IMR-90 (cell line): ENCODE results near the gene THAP12. TPM values are rescaled to one million over a fixed set of nuclear protein-coding genes. Genes with fewer than 3 reads are reported as not detected.

Experiments used
- ATAC-seq: fragments of 200-7000 bp; cut with Tn5 transposase; 2 replicates; pipeline ENCODE4 v1.9.1; 2020; ENCODE audit warnings: low read depth, mild to moderate bottlenecking, moderate library complexity
- BruUV-seq: library from RNA; stranded (reverse); fragments of 400-500 nt; replicated peaks from 2 replicates; lab custom pipeline; 2021; lab: Mats Ljungman, UMichigan
- CTCF ChIA-PET: fragments of 300-600 bp; formaldehyde crosslinking; extraction: SDS; loops from one replicate; lab custom pipeline; 2021; ENCODE audit warnings: antibody characterized with exemption; lab: Yijun Ruan, JAX
- POLR2A ChIA-PET: fragments of 300-600 bp; sonication (Branson Sonifier 250); formaldehyde crosslinking; loops from one replicate; lab custom pipeline; 2022; ENCODE audit warnings: antibody characterized with exemption; ENCODE audit not compliant: unreplicated experiment; lab: Charles Lee
- DNase-seq: peaks from one replicate; pipeline ENCODE4 v3.0.0; 2013
- H2AFZ ChIP-seq: replicated peaks from 2 replicates; pipeline ENCODE3; 2013; ENCODE audit warnings: low read length, mild to moderate bottlenecking; ENCODE audit not compliant: poor library complexity
- H2AK5ac ChIP-seq: 2 replicates; pipeline ENCODE4 v1.6.1; 2013; ENCODE audit warnings: low read depth, low read length, inconsistent platforms
- H2AK9ac ChIP-seq: replicated peaks from 2 replicates; pipeline ENCODE3; 2013; ENCODE audit warnings: mild to moderate bottlenecking, low read depth, low read length, moderate library complexity; ENCODE audit not compliant: poor library complexity
- H2BK120ac ChIP-seq: 2 replicates; pipeline ENCODE4 v1.6.1; 2013; ENCODE audit warnings: low read depth, low read length, inconsistent platforms
- H2BK15ac ChIP-seq: 3 replicates; pipeline ENCODE4 v1.6.1; 2013; ENCODE audit warnings: low read depth, low read length, inconsistent platforms
- H2BK20ac ChIP-seq: 2 replicates; pipeline ENCODE4 v1.6.1; 2013; ENCODE audit warnings: low read depth, mild to moderate bottlenecking, inconsistent platforms, low read length, moderate library complexity
- H2BK5ac ChIP-seq: 2 replicates; pipeline ENCODE4 v1.6.1; 2013; ENCODE audit warnings: mild to moderate bottlenecking, low read depth, low read length, inconsistent platforms; ENCODE audit not compliant: poor library complexity, severe bottlenecking
- H3K14ac ChIP-seq: replicated peaks from 2 replicates; pipeline ENCODE4 v1.6.1; 2013; ENCODE audit warnings: low read depth, low read length, inconsistent platforms
- H3K18ac ChIP-seq: 2 replicates; pipeline ENCODE4 v1.6.1; 2013; ENCODE audit warnings: low read depth, low read length, control low read depth
- H3K23ac ChIP-seq: 2 replicates; pipeline ENCODE4 v1.6.1; 2013; ENCODE audit warnings: low read depth, low read length, inconsistent platforms
- H3K27ac ChIP-seq: 2 replicates; pipeline ENCODE4 v1.5.1; 2013; ENCODE audit warnings: mild to moderate bottlenecking, control low read depth, low read length; ENCODE audit not compliant: insufficient read depth
- H3K27me3 ChIP-seq: 2 replicates; pipeline ENCODE4 v1.6.1; 2013; ENCODE audit warnings: low read length; ENCODE audit not compliant: control insufficient read depth, insufficient read depth
- H3K36me3 ChIP-seq: 2 replicates; pipeline ENCODE4 v1.6.1; 2013; ENCODE audit warnings: low read length, mixed read lengths; ENCODE audit not compliant: control insufficient read depth, insufficient read depth
- H3K4ac ChIP-seq: 2 replicates; pipeline ENCODE4 v1.6.1; 2013; ENCODE audit warnings: low read depth, low read length, inconsistent platforms
- H3K4me1 ChIP-seq: 2 replicates; pipeline ENCODE4 v1.6.1; 2013; ENCODE audit warnings: low read length, mixed read lengths; ENCODE audit not compliant: control insufficient read depth, insufficient read depth
- H3K4me2 ChIP-seq: 2 replicates; pipeline ENCODE4 v1.6.1; 2013; ENCODE audit warnings: low read depth, mild to moderate bottlenecking, control low read depth, low read length, moderate library complexity
- H3K4me3 ChIP-seq: 2 replicates; pipeline ENCODE4 v1.5.1; 2013; ENCODE audit warnings: low read depth, mild to moderate bottlenecking, control low read depth, low read length, moderate library complexity; ENCODE audit not compliant: insufficient read depth
- H3K56ac ChIP-seq: 2 replicates; pipeline ENCODE4 v1.6.1; 2013; ENCODE audit warnings: low read length, inconsistent platforms; ENCODE audit not compliant: insufficient read depth; ENCODE audit errors: extremely low read depth
- H3K79me1 ChIP-seq, 2 experiments: 2 replicates each; pipeline ENCODE4 v1.6.1; 2013; ENCODE audit warnings: low read length in 2 of 2, inconsistent platforms in 1 of 2, low read depth in 1 of 2
- H3K9ac ChIP-seq: 2 replicates; pipeline ENCODE4 v1.6.1; 2013; ENCODE audit warnings: low read depth, low read length, control low read depth
- H3K9me1 ChIP-seq: 2 replicates; pipeline ENCODE4 v1.6.1; 2013; ENCODE audit warnings: low read length, inconsistent platforms; ENCODE audit not compliant: insufficient read depth
- H3K9me3 ChIP-seq: 2 replicates; pipeline ENCODE4 v1.6.1; 2013; ENCODE audit warnings: low read length; ENCODE audit not compliant: control insufficient read depth, insufficient read depth
- H4K20me1 ChIP-seq: 2 replicates; pipeline ENCODE4 v1.6.1; 2013; ENCODE audit warnings: low read length, inconsistent platforms; ENCODE audit not compliant: insufficient read depth
- H4K5ac ChIP-seq: 2 replicates; pipeline ENCODE4 v1.6.1; 2013; ENCODE audit warnings: mild to moderate bottlenecking, low read depth, low read length, control low read depth
- H4K8ac ChIP-seq, 2 experiments: 2 replicates each; pipeline ENCODE4 v1.6.1; 2013; ENCODE audit warnings: low read depth in 2 of 2, low read length in 2 of 2, control low read depth in 1 of 2, inconsistent platforms in 1 of 2
- H4K91ac ChIP-seq: 2 replicates; pipeline ENCODE4 v1.6.1; 2013; ENCODE audit warnings: low read depth, low read length, inconsistent platforms; ENCODE audit not compliant: insufficient read depth
- BHLHE40 ChIP-seq: fragments of 150-350 bp; IDR thresholded peaks from 2 replicates; pipeline ENCODE4 v1.6.1; 2016; ENCODE audit warnings: mild to moderate bottlenecking, low read depth, low read length
- CEBPB ChIP-seq: IDR thresholded peaks from 2 replicates; pipeline ENCODE4 v1.6.1; 2012; ENCODE audit warnings: low read depth, low read length, improper control_type of control experiment
- CHD1 ChIP-seq: IDR thresholded peaks from 2 replicates; pipeline ENCODE4 v1.6.1; 2012; ENCODE audit warnings: low read depth, low read length, improper control_type of control experiment
- ELK1 ChIP-seq: fragments of 150-350 bp; IDR thresholded peaks from 2 replicates; pipeline ENCODE4 v1.6.1; 2016; ENCODE audit warnings: low read depth, mild to moderate bottlenecking, low read length, moderate library complexity, borderline replicate concordance
- FOS ChIP-seq: fragments of 150-350 bp; IDR thresholded peaks from 2 replicates; pipeline ENCODE4 v1.6.1; 2016; ENCODE audit warnings: low read depth, low read length
- MAFK ChIP-seq: IDR thresholded peaks from 2 replicates; pipeline ENCODE4 v1.6.1; 2012; ENCODE audit warnings: low read depth, low read length, improper control_type of control experiment
- MAZ ChIP-seq: IDR thresholded peaks from 2 replicates; pipeline ENCODE4 v1.6.1; 2012; ENCODE audit warnings: low read depth, mild to moderate bottlenecking, low read length, improper control_type of control experiment, moderate library complexity, borderline replicate concordance
- MXI1 ChIP-seq: IDR thresholded peaks from 2 replicates; pipeline ENCODE4 v1.6.1; 2012; ENCODE audit warnings: low read depth, mild to moderate bottlenecking, low read length, moderate library complexity, borderline replicate concordance
- NFE2L2 ChIP-seq: fragments of 150-350 bp; IDR thresholded peaks from 2 replicates; pipeline ENCODE4 v1.6.1; 2016; ENCODE audit warnings: low read depth, mild to moderate bottlenecking, low read length
- POLR2A ChIP-seq: IDR thresholded peaks from 2 replicates; pipeline ENCODE4 v1.6.1; 2012; ENCODE audit warnings: mild to moderate bottlenecking, low read depth, low read length
- RAD21 ChIP-seq: IDR thresholded peaks from 2 replicates; pipeline ENCODE4 v1.6.1; 2012; ENCODE audit warnings: low read length, improper control_type of control experiment
- RCOR1 ChIP-seq: IDR thresholded peaks from 2 replicates; pipeline ENCODE4 v1.6.1; 2012; ENCODE audit warnings: mild to moderate bottlenecking, low read length, improper control_type of control experiment; ENCODE audit not compliant: insufficient replicate concordance
- RFX5 ChIP-seq: IDR thresholded peaks from 2 replicates; pipeline ENCODE4 v1.8.0; 2012; ENCODE audit warnings: low read depth, mild to moderate bottlenecking, low read length, moderate library complexity
- SMC3 ChIP-seq: fragments of 150-350 bp; IDR thresholded peaks from 2 replicates; pipeline ENCODE4 v1.6.1; 2016; ENCODE audit warnings: low read depth, mild to moderate bottlenecking, antibody characterized with exemption, low read length, moderate library complexity
- USF2 ChIP-seq: fragments of 150-350 bp; IDR thresholded peaks from 2 replicates; pipeline ENCODE4 v1.6.1; 2017; ENCODE audit warnings: mild to moderate bottlenecking, antibody characterized with exemption, low read length, low read depth
- WGBS, 2 experiments: methylation state at CpG; one replicate each; pipeline versions ENCODE4 v1.1.5 to v1.1.7; 2013; ENCODE audit warnings: missing lambda C conversion rate in 2 of 2; ENCODE audit not compliant: insufficient read length in 1 of 2; ENCODE audit errors: extremely low coverage in 2 of 2; 5-methylcytosine and 5-hydroxymethylcytosine counted together
- dilution Hi-C: fragments of 300-500 bp; cut with HindIII; formaldehyde crosslinking; loops from one replicate; pipeline ENCODE4 v1.14.3; 2018; ENCODE audit warnings: low sequenced_read_pairs; ENCODE audit not compliant: unreplicated experiment
- in situ Hi-C: fragments of 300-500 bp; cut with MboI; formaldehyde crosslinking; loops from 3 replicates; pipeline ENCODE4 v1.14.3; 2019; ENCODE audit warnings: low sequenced_read_pairs, inconsistent platforms, mixed read lengths
- intact Hi-C: fragments of 100-400 bp; cut with micrococcal nuclease; formaldehyde crosslinking; loops from 2 replicates; pipeline ENCODE4 v1.10.0; 2022
- polyA plus RNA-seq, 3 experiments: library from polyadenylated mRNA; depleted of rRNA; stranded (reverse); fragments of >200 nt; gene quantifications; 2 replicates each; pipeline ENCODE4 v1.2.3, GENCODE V29; 2012; ENCODE audit warnings: low replicate concordance in 1 of 3
- total RNA-seq: library from RNA; depleted of rRNA; stranded (reverse); fragments of >200 nt; gene quantifications from 2 replicates; pipeline ENCODE4 v1.2.3, GENCODE V29; 2012
- TF ChIP-seq, protein P1 (sequence below): conservative IDR thresholded peaks from 2 replicates; pipeline ENCODE4 v1.5.1; 2012; ENCODE audit warnings: mild to moderate bottlenecking, low read depth, low read length, improper control_type of control experiment

Gene THAP12
- total and polyA plus RNA-seq, 2 of the 4 experiments (the other 2 are of a cell fraction): 25.1 to 27.3 TPM

GRCh38 chr11:76330651-76331050, 50.3 kb downstream of the THAP12 start:
- Histone ChIP-seq H3K27me3 (peaks cover 9% of the 10 kb centered on the region), H3K23ac (no peak overlapping the region), H3K9me1 (no peaks in the 10 kb centered on the region), H4K8ac (no peak overlapping the region), H3K9me3 (peaks cover 9% of the 10 kb centered on the region), H3K18ac (no peak overlapping the region), H2BK15ac (no peak overlapping the region), H3K4me1 (peaks cover 4% of the 10 kb centered on the region), H3K36me3 (no peaks in the 10 kb centered on the region), H3K79me1 (no peaks in the 10 kb centered on the region), H2AK5ac (no peak overlapping the region), H4K91ac (no peak overlapping the region), H3K4me2 (no peak overlapping the region), H3K4me3 (no peak overlapping the region), H3K9ac (no peak overlapping the region), H3K14ac (no peak overlapping the region), H4K20me1 (peaks cover 4% of the 10 kb centered on the region; the same call in 1 of the 2 replicates), H2BK20ac (no peak overlapping the region), H3K56ac (no peak overlapping the region), H3K27ac (no peak overlapping the region), H2AFZ (no peak overlapping the region), H2BK5ac (no peak overlapping the region), H4K5ac (no peak overlapping the region), H2BK120ac (no peak overlapping the region), H3K4ac (no peak overlapping the region), H2AK9ac (no peak overlapping the region)
- intact Hi-C loops: no loop called here
- DNase-seq (no peak), ATAC-seq (no peak)
- POLR2A ChIA-PET: no interaction called here
- TF ChIP-seq RAD21 (no peak), BHLHE40 (no peak), USF2 (no peak), NFE2L2 (no peak), RCOR1 (no peak), MXI1 (no peak), MAFK (no peak), RFX5 (no peak), CHD1 (no peak), CEBPB (no peak), ELK1 (no peak), MAZ (no peak), FOS (no peak), POLR2A (no peak), SMC3 (no peak)
- TF ChIP-seq, protein P1, sequence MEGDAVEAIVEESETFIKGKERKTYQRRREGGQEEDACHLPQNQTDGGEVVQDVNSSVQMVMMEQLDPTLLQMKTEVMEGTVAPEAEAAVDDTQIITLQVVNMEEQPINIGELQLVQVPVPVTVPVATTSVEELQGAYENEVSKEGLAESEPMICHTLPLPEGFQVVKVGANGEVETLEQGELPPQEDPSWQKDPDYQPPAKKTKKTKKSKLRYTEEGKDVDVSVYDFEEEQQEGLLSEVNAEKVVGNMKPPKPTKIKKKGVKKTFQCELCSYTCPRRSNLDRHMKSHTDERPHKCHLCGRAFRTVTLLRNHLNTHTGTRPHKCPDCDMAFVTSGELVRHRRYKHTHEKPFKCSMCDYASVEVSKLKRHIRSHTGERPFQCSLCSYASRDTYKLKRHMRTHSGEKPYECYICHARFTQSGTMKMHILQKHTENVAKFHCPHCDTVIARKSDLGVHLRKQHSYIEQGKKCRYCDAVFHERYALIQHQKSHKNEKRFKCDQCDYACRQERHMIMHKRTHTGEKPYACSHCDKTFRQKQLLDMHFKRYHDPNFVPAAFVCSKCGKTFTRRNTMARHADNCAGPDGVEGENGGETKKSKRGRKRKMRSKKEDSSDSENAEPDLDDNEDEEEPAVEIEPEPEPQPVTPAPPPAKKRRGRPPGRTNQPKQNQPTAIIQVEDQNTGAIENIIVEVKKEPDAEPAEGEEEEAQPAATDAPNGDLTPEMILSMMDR: no peak
- CTCF ChIA-PET: no interaction called here
- in situ Hi-C loops: no loop called here
- no TSS peak for BruUV-seq
- dilution Hi-C loops: no loop called here
- no CpG with 5 or more reads among the region's 7 CpGs for WGBS, 2 experiments
